Stimulated activated CD4-positive, alpha-beta T cell treated with anti-CD3 and anti-CD28 coated beads, Interleukin-1b, Interleukin-23, amount 100 ng/mL, for 24 hours (primary cell): ENCODE results near the gene PSME4.
"Not testable (repeated sequence)": the region's sequence is repeated elsewhere in the genome, so short reads cannot be mapped to it uniquely, and the experiment has no call there.

ENCODE experiments used
- DNase-seq, 4 experiments: peaks; one replicate each; pipeline ENCODE4 v3.0.0-alpha.2; 2020; ENCODE audit warnings: low read depth in 4 of 4, low spot score in 1 of 4

Gene PSME4

GRCh38 chr2:53964257-53964952 is 6.4 kb downstream of the PSME4 start:
- no peak for DNase-seq

GRCh38 chr2:53961478-53962216 is 9.1 kb downstream of the PSME4 start:
- not testable (repeated sequence) for DNase-seq

- DNase-seq = no peak
These were observed 10.3 kb downstream of the PSME4 start for GRCh38 chr2:53960476-53960875.

GRCh38 chr2:53958443-53958842 is 12.3 kb downstream of the PSME4 start:
- no peak for DNase-seq

GRCh38 chr2:53952519-53952918 is 18.3 kb downstream of the PSME4 start:
- no peak for DNase-seq

GRCh38 chr2:53949457-53949856 is 21.3 kb downstream of the PSME4 start:
- no peak for DNase-seq

- no peak for DNase-seq
These were observed 25.3 kb downstream of the PSME4 start for GRCh38 chr2:53945538-53945937.

- no peak for DNase-seq
These were observed 26.3 kb downstream of the PSME4 start for GRCh38 chr2:53944542-53944941.

- DNase-seq = no peak
These were observed 28.5 kb downstream of the PSME4 start for GRCh38 chr2:53942280-53942679.

- DNase-seq = no peak
These were observed 29.0 kb downstream of the PSME4 start for GRCh38 chr2:53941749-53942148.

GRCh38 chr2:53939656-53940055 is 31.1 kb downstream of the PSME4 start:
- DNase-seq = no peak

GRCh38 chr2:53938904-53939303 is 31.9 kb downstream of the PSME4 start:
- DNase-seq = no peak

- no peak for DNase-seq
These were observed 37.5 kb downstream of the PSME4 start for GRCh38 chr2:53933329-53933728.

GRCh38 chr2:53926321-53926720 is 44.5 kb downstream of the PSME4 start:
- not testable (repeated sequence) for DNase-seq

- DNase-seq = no peak
These were observed 57.1 kb downstream of the PSME4 start for GRCh38 chr2:53913721-53914120.

GRCh38 chr2:53911434-53912189 is 59.2 kb downstream of the PSME4 start:
- no peak for DNase-seq

GRCh38 chr2:53907582-53907981 is 63.2 kb downstream of the PSME4 start:
- no peak for DNase-seq

- no peak for DNase-seq
These were observed 65.4 kb downstream of the PSME4 start for GRCh38 chr2:53905396-53905795.

- no peak for DNase-seq
These were observed 67.8 kb downstream of the PSME4 start for GRCh38 chr2:53903011-53903410.

- DNase-seq = no peak
These were observed 69.6 kb downstream of the PSME4 start for GRCh38 chr2:53901192-53901591.

GRCh38 chr2:53896864-53897263 is 73.9 kb downstream of the PSME4 start:
- no peak for DNase-seq
